Right cardiac atrium (tissue), 5 donors: ENCODE measurements around the gene TWF2. TPM values are rescaled to one million over a fixed set of nuclear protein-coding genes. Genes with fewer than 3 reads are reported as not detected.

ENCODE experiments used
- microRNA-seq, 2 donors: library from miRNA; unstranded; fragments of <30 nt; microRNA quantifications; one replicate each; pipeline ENCODE4 v1.2.0, GENCODE V29; 2020 to 2021
- polyA plus RNA-seq: library from polyadenylated mRNA; stranded (reverse); fragments of 200-250 nt; gene quantifications from one replicate; pipeline ENCODE4 v1.2.3, GENCODE V29; 2013
- total RNA-seq, 4 donors: library from RNA; stranded (reverse); fragmentation: NEBNext Ultra II Directional; extraction: Animal tissue kit (Norgen Biotek cat#: 25700); gene quantifications; one replicate each; pipeline ENCODE4 v1.2.1, GENCODE V29; 2021
- donor health status: healthy with polysubstance abuse.
- donor health status: DM: no; HTN: yes; CAD: no.
- donor health status: DM: no; HTN: no; CAD: no.
- donor health status: DM: no; HTN: yes; CAD: no; lungs with severe emphysema.
- donor health status: DM: yes; HTN: yes; CAD: no.

TWF2 gene
- total and polyA plus RNA-seq, 5 donors, result 32.0 to 70.0 (median 51.5) TPM

Small RNA genes lying within 50 kb of the gene (microRNA-seq; reads per million reads assigned to microRNA genes)
- gene MIRLET7G, result 47,992 to 65,157 reads per million in 2 donors

Other genes starting within 250 kb of the TWF2 start
- gene RPL29, start 243.3 kb downstream of the TWF2 start, total RNA-seq, result 100 to 1,000 TPM; 548 to 675 (median 643) TPM
- 1,285 TPM for gene RPL29, start 243.3 kb downstream of the TWF2 start, polyA plus RNA-seq
- 10 to 100 TPM; 27.2 to 39.9 (median 36.2) TPM for gene DUSP7, start 182.6 kb downstream of the TWF2 start, total RNA-seq
- 18.1 TPM for gene DUSP7, start 182.6 kb downstream of the TWF2 start, polyA plus RNA-seq
- 1 to 10 TPM; 1.0 to 1.4 (median 1.3) TPM for gene POC1A, start 84.7 kb downstream of the TWF2 start, total RNA-seq
- 0.75 TPM for gene POC1A, start 84.7 kb downstream of the TWF2 start, polyA plus RNA-seq
- gene ALAS1, start 41.0 kb downstream of the TWF2 start, total RNA-seq, result 100 to 1,000 TPM in 3 of 4 donors, 10 to 100 TPM in 1; 95.7 to 123 (median 110) TPM
- 119 TPM for gene ALAS1, start 41.0 kb downstream of the TWF2 start, polyA plus RNA-seq
- gene TLR9, start 13.5 kb downstream of the TWF2 start, total RNA-seq, result under 1 TPM; 0.09 to 0.24 (median 0.20) TPM
- gene TLR9, start 13.5 kb downstream of the TWF2 start, polyA plus RNA-seq, result 0.05 TPM
- gene PPM1M, start 6.6 kb upstream of the TWF2 start, total RNA-seq, result 10 to 100 TPM; 11.3 to 16.3 (median 14.7) TPM
- 9.5 TPM for gene PPM1M, start 6.6 kb upstream of the TWF2 start, polyA plus RNA-seq
- gene WDR82, start 39.5 kb upstream of the TWF2 start, total RNA-seq, result 10 to 100 TPM; 61.0 to 65.5 (median 63.2) TPM
- 36.9 TPM for gene WDR82, start 39.5 kb upstream of the TWF2 start, polyA plus RNA-seq
- gene GLYCTK, start 48.7 kb upstream of the TWF2 start, total RNA-seq, result 1 to 10 TPM; 4.2 to 7.5 (median 6.3) TPM
- gene GLYCTK, start 48.7 kb upstream of the TWF2 start, polyA plus RNA-seq, result 8.1 TPM
- gene DNAH1, start 77.2 kb upstream of the TWF2 start, total RNA-seq, result 1 to 10 TPM; 3.0 to 4.0 (median 3.7) TPM
- 2.6 TPM for gene DNAH1, start 77.2 kb upstream of the TWF2 start, polyA plus RNA-seq
- gene BAP1, start 170.8 kb upstream of the TWF2 start, total RNA-seq, result 10 to 100 TPM; 48.4 to 59.1 (median 55.9) TPM
- gene BAP1, start 170.8 kb upstream of the TWF2 start, polyA plus RNA-seq, result 43.0 TPM
- 10 to 100 TPM; 15.9 to 28.5 (median 18.3) TPM for gene PHF7, start 171.5 kb upstream of the TWF2 start, total RNA-seq
- 10.9 TPM for gene PHF7, start 171.5 kb upstream of the TWF2 start, polyA plus RNA-seq
- gene SEMA3G, start 205.9 kb upstream of the TWF2 start, total RNA-seq, result 10 to 100 TPM in 1 of 4 donors, 1 to 10 TPM in 3; 4.7 to 13.1 (median 8.3) TPM
- gene SEMA3G, start 205.9 kb upstream of the TWF2 start, polyA plus RNA-seq, result 11.2 TPM
- gene TNNC1, start 214.9 kb upstream of the TWF2 start, total RNA-seq, result 1,000 to 10,000 TPM; 2,349 to 3,477 (median 2,851) TPM
- 6,305 TPM for gene TNNC1, start 214.9 kb upstream of the TWF2 start, polyA plus RNA-seq
- 10 to 100 TPM; 48.6 to 59.2 (median 53.0) TPM for gene NISCH, start 216.4 kb upstream of the TWF2 start, total RNA-seq
- 31.2 TPM for gene NISCH, start 216.4 kb upstream of the TWF2 start, polyA plus RNA-seq